ENCODE results near the gene ST7. TPM values are rescaled to one million over a fixed set of nuclear protein-coding genes. Genes with fewer than 3 reads are reported as not detected.

The ST7 gene
- total RNA-seq, 1 experiment from 2014 or later: 19.6 TPM

DNA sequence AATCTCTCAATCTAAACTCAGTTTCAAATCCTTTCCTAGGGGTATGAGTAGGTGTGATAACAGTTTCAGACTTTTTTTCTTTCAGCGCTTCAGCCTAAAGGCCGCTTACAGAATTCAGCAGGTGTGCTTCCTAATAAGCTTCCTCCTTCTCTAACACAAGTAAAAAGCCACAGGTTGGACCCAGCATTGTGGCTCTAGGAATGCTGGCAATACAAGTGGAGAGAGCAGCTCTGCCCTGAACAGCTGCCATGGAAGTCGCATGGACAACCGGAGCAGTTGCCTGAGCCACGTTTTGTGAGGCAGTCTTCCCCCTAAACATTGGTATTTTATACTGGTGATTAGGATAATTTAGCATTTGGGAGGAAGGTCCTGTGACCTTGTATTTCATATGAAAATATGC is 83.5 kb downstream of the ST7 start:
- ChIA-PET POLR2A (no interaction called here), CTCF (no interaction called here)
- no peak overlapping the region for H3K4me3 ChIP-seq (ENCODE audit: low read depth in 2 of 2, low read length in 2 of 2)
- no peaks in the 10 kb centered on the region for H3K36me3 ChIP-seq (ENCODE audit: control insufficient read depth, insufficient read depth, low read length)
- intact Hi-C loops (cut with micrococcal nuclease; ENCODE audit: unreplicated experiment): no loop called here
- H3K27me3 ChIP-seq (ENCODE audit: control insufficient read depth, insufficient read depth, low read length): no peaks in the 10 kb centered on the region
- TF ChIP-seq POLR2AphosphoS5 (IDR thresholded peaks at IDR 0.05; ENCODE audit: low read depth, low read length): no peak
- TF ChIP-seq TCF7L2 (IDR thresholded peaks at IDR 0.05; ENCODE audit: low read depth, low read length): no peak
- TF ChIP-seq, protein P1, sequence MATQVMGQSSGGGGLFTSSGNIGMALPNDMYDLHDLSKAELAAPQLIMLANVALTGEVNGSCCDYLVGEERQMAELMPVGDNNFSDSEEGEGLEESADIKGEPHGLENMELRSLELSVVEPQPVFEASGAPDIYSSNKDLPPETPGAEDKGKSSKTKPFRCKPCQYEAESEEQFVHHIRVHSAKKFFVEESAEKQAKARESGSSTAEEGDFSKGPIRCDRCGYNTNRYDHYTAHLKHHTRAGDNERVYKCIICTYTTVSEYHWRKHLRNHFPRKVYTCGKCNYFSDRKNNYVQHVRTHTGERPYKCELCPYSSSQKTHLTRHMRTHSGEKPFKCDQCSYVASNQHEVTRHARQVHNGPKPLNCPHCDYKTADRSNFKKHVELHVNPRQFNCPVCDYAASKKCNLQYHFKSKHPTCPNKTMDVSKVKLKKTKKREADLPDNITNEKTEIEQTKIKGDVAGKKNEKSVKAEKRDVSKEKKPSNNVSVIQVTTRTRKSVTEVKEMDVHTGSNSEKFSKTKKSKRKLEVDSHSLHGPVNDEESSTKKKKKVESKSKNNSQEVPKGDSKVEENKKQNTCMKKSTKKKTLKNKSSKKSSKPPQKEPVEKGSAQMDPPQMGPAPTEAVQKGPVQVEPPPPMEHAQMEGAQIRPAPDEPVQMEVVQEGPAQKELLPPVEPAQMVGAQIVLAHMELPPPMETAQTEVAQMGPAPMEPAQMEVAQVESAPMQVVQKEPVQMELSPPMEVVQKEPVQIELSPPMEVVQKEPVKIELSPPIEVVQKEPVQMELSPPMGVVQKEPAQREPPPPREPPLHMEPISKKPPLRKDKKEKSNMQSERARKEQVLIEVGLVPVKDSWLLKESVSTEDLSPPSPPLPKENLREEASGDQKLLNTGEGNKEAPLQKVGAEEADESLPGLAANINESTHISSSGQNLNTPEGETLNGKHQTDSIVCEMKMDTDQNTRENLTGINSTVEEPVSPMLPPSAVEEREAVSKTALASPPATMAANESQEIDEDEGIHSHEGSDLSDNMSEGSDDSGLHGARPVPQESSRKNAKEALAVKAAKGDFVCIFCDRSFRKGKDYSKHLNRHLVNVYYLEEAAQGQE (IDR thresholded peaks at IDR 0.05; ENCODE audit: insufficient read depth in 1 of 2, low read depth in 2 of 2, low read length in 1 of 2): no peak
- TF ChIP-seq, protein P2, sequence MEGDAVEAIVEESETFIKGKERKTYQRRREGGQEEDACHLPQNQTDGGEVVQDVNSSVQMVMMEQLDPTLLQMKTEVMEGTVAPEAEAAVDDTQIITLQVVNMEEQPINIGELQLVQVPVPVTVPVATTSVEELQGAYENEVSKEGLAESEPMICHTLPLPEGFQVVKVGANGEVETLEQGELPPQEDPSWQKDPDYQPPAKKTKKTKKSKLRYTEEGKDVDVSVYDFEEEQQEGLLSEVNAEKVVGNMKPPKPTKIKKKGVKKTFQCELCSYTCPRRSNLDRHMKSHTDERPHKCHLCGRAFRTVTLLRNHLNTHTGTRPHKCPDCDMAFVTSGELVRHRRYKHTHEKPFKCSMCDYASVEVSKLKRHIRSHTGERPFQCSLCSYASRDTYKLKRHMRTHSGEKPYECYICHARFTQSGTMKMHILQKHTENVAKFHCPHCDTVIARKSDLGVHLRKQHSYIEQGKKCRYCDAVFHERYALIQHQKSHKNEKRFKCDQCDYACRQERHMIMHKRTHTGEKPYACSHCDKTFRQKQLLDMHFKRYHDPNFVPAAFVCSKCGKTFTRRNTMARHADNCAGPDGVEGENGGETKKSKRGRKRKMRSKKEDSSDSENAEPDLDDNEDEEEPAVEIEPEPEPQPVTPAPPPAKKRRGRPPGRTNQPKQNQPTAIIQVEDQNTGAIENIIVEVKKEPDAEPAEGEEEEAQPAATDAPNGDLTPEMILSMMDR (IDR thresholded peaks at IDR 0.05): no peak
- no peak for TF ChIP-seq SIN3A (IDR thresholded peaks at IDR 0.05; ENCODE audit: borderline replicate concordance, insufficient read depth, low read depth, low read length)
- no peak for DNase-seq (ENCODE audit: low read depth, low spot score)
- in situ Hi-C loops (cut with HindIII; ENCODE audit: low pct_unique_long_range_greater_than_20kb, low sequenced_read_pairs): no loop called here
- ATAC-seq: no peak
- H3K27ac ChIP-seq (ENCODE audit: low read length): no peak overlapping the region
- no TSS peak for BruUV-seq (replicated peaks)
- no peaks in the 10 kb centered on the region for H3K4me1 ChIP-seq (ENCODE audit: control insufficient read depth, insufficient read depth, low read length)
- H3K9me3 ChIP-seq (ENCODE audit: control insufficient read depth, insufficient read depth, low read depth, low read length): no peaks in the 10 kb centered on the region

DNA sequence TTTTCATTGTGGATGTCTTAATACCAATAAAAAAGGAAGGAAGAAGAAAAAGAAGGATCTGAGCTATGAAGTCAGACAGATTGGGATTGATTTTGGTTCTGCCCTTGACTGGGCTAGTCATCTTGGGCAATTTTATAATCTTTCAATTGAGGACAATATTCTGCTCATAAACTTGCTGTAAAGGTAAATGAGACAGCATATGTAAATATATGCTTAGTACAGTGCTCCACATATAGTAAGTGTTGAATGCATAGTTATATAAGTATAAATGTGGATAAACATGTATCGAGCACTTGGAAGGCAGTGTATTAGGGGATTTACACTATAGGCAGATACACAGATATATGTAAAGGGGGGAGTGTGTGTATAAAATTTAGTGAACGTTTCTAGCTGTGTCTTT is 85.1 kb downstream of the ST7 start:
- in situ Hi-C loops (cut with HindIII; ENCODE audit: low pct_unique_long_range_greater_than_20kb, low sequenced_read_pairs) (no loop called here), intact Hi-C loops (cut with micrococcal nuclease; ENCODE audit: unreplicated experiment) (no loop called here)
- TF ChIP-seq, protein P2 (IDR thresholded peaks at IDR 0.05): no peak
- TF ChIP-seq POLR2AphosphoS5 (IDR thresholded peaks at IDR 0.05; ENCODE audit: low read depth, low read length): no peak
- TF ChIP-seq, protein P1 (IDR thresholded peaks at IDR 0.05; ENCODE audit: insufficient read depth in 1 of 2, low read depth in 2 of 2, low read length in 1 of 2): no peak
- no peak for TF ChIP-seq SIN3A (IDR thresholded peaks at IDR 0.05; ENCODE audit: borderline replicate concordance, insufficient read depth, low read depth, low read length)
- no peak for TF ChIP-seq TCF7L2 (IDR thresholded peaks at IDR 0.05; ENCODE audit: low read depth, low read length)
- Histone ChIP-seq H3K36me3 (ENCODE audit: control insufficient read depth, insufficient read depth, low read length) (no peaks in the 10 kb centered on the region), H3K27ac (ENCODE audit: low read length) (no peak overlapping the region), H3K9me3 (ENCODE audit: control insufficient read depth, insufficient read depth, low read depth, low read length) (no peaks in the 10 kb centered on the region), H3K4me3 (ENCODE audit: low read depth in 2 of 2, low read length in 2 of 2) (no peak overlapping the region), H3K27me3 (ENCODE audit: control insufficient read depth, insufficient read depth, low read length) (no peaks in the 10 kb centered on the region), H3K4me1 (ENCODE audit: control insufficient read depth, insufficient read depth, low read length) (no peaks in the 10 kb centered on the region)
- ChIA-PET POLR2A (no interaction called here), CTCF (no interaction called here)
- no TSS peak for BruUV-seq (replicated peaks)
- ATAC-seq: no peak
- no peak for DNase-seq (ENCODE audit: low read depth, low spot score)

Measured in Panc1 (cell line).